ENCODE data around the gene DIP2C.

DIP2C gene

GRCh38 chr10:561721-562120 lies 127.7 kb downstream of the DIP2C start:
- Histone ChIP-seq H3K4me3 (ENCODE audit: low read depth in 1 of 2, low read length in 2 of 2) (no peak overlapping the region), H3K9me3 (ENCODE audit: insufficient read depth, low read length, severe bottlenecking) (no peaks in the 10 kb centered on the region), H3K36me3 (ENCODE audit: insufficient read depth, low read length) (no peaks in the 10 kb centered on the region), H3K79me2 (ENCODE audit: insufficient read depth, low read length) (no peaks in the 10 kb centered on the region), H4K20me1 (ENCODE audit: insufficient read depth, low read length) (no peaks in the 10 kb centered on the region; the same call in 1 of the 2 replicates), H3K4me1 (ENCODE audit: insufficient read depth, low read length) (no peaks in the 10 kb centered on the region), H3K4me2 (ENCODE audit: insufficient read depth, low read length) (no peak overlapping the region), H3K9ac (ENCODE audit: low read depth, low read length) (no peak overlapping the region), H3K27ac (ENCODE audit: low read length) (no peak overlapping the region), H3K27me3 (ENCODE audit: insufficient read depth, low read length, poor library complexity) (peaks cover 18% of the 10 kb centered on the region), H2AFZ (ENCODE audit: low read depth, low read length) (no peak overlapping the region)
- no peak for DNase-seq
- no peak for ATAC-seq (ENCODE audit: insufficient read depth, low read depth)
- TF ChIP-seq CTCF (IDR thresholded peaks at IDR 0.05; ENCODE audit: borderline replicate concordance, extremely low read depth, low read length, poor library complexity, severe bottlenecking) (no peak), EZH2 (IDR thresholded peaks at IDR 0.05; ENCODE audit: borderline replicate concordance, low read depth, low read length, severe bottlenecking) (no peak)

GRCh38 chr10:560314-560992 lies 129.0 kb downstream of the DIP2C start:
- no peak for TF ChIP-seq CTCF (IDR thresholded peaks at IDR 0.05; ENCODE audit: borderline replicate concordance, extremely low read depth, low read length, poor library complexity, severe bottlenecking)
- TF ChIP-seq EZH2 (IDR thresholded peaks at IDR 0.05; ENCODE audit: borderline replicate concordance, low read depth, low read length, severe bottlenecking), result no peak
- H3K9ac ChIP-seq (ENCODE audit: low read depth, low read length), result no peak overlapping the region
- no peak overlapping the region for H3K27ac ChIP-seq (ENCODE audit: low read length)
- no peak overlapping the region for H3K4me2 ChIP-seq (ENCODE audit: insufficient read depth, low read length)
- no peak overlapping the region for H2AFZ ChIP-seq (ENCODE audit: low read depth, low read length)
- no peaks in the 10 kb centered on the region; the same call in 1 of the 2 replicates for H4K20me1 ChIP-seq (ENCODE audit: insufficient read depth, low read length)
- no peak overlapping the region for H3K4me3 ChIP-seq (ENCODE audit: low read depth in 1 of 2, low read length in 2 of 2)
- DNase-seq (no peak), ATAC-seq (ENCODE audit: insufficient read depth, low read depth) (no peak)
- peaks cover 18% of the 10 kb centered on the region for H3K27me3 ChIP-seq (ENCODE audit: insufficient read depth, low read length, poor library complexity)
- no peaks in the 10 kb centered on the region for H3K9me3 ChIP-seq (ENCODE audit: insufficient read depth, low read length, severe bottlenecking)
- H3K4me1 ChIP-seq (ENCODE audit: insufficient read depth, low read length), result no peaks in the 10 kb centered on the region
- no peaks in the 10 kb centered on the region for H3K36me3 ChIP-seq (ENCODE audit: insufficient read depth, low read length)
- H3K79me2 ChIP-seq (ENCODE audit: insufficient read depth, low read length), result no peaks in the 10 kb centered on the region

- DNase-seq (no peak), ATAC-seq (ENCODE audit: insufficient read depth, low read depth) (no peak)
- Histone ChIP-seq H3K27ac (ENCODE audit: low read length) (no peak overlapping the region), H3K9ac (ENCODE audit: low read depth, low read length) (no peak overlapping the region), H3K9me3 (ENCODE audit: insufficient read depth, low read length, severe bottlenecking) (no peaks in the 10 kb centered on the region), H3K4me1 (ENCODE audit: insufficient read depth, low read length) (no peaks in the 10 kb centered on the region), H4K20me1 (ENCODE audit: insufficient read depth, low read length) (no peaks in the 10 kb centered on the region; the same call in 1 of the 2 replicates), H2AFZ (ENCODE audit: low read depth, low read length) (no peak overlapping the region), H3K79me2 (ENCODE audit: insufficient read depth, low read length) (no peaks in the 10 kb centered on the region), H3K4me2 (ENCODE audit: insufficient read depth, low read length) (no peak overlapping the region), H3K4me3 (ENCODE audit: low read depth in 1 of 2, low read length in 2 of 2) (no peak overlapping the region), H3K36me3 (ENCODE audit: insufficient read depth, low read length) (no peaks in the 10 kb centered on the region), H3K27me3 (ENCODE audit: insufficient read depth, low read length, poor library complexity) (peaks cover 18% of the 10 kb centered on the region)
- TF ChIP-seq EZH2 (IDR thresholded peaks at IDR 0.05; ENCODE audit: borderline replicate concordance, low read depth, low read length, severe bottlenecking), result no peak
- no peak for TF ChIP-seq CTCF (IDR thresholded peaks at IDR 0.05; ENCODE audit: borderline replicate concordance, extremely low read depth, low read length, poor library complexity, severe bottlenecking)
Observed at GRCh38 chr10:559767-560047, 129.8 kb downstream of the DIP2C start.

All from DND-41 (cell line).